Measurements from ENCODE around the gene NR3C2. TPM values are rescaled to one million over a fixed set of nuclear protein-coding genes. Genes with fewer than 3 reads are reported as not detected.

NR3C2 gene
- total RNA-seq, 2 experiments from 2014 or later: 2.0 to 5.2 TPM

- H2AFZ ChIP-seq (ENCODE audit: low read length): no peak overlapping the region
- intact Hi-C loops (cut with micrococcal nuclease; ENCODE audit: unreplicated experiment): no loop called here
- no peaks in the 10 kb centered on the region for H3K36me3 ChIP-seq (ENCODE audit: insufficient read depth, low read length)
- H3K4me2 ChIP-seq (ENCODE audit: low read length): no peak overlapping the region
- H3K4me3 ChIP-seq (ENCODE audit: low read depth, low read length, poor library complexity, severe bottlenecking): no peak overlapping the region
- CTCF ChIA-PET (ENCODE audit: unreplicated experiment): no interaction called here
- H3K9me3 ChIP-seq (ENCODE audit: low read length): no peaks in the 10 kb centered on the region
- peaks cover under 1% of the 10 kb centered on the region for H3K4me1 ChIP-seq (ENCODE audit: insufficient read depth, low read length, poor library complexity, severe bottlenecking)
- BruUV-seq (replicated peaks): no TSS peak
- H3K27ac ChIP-seq (ENCODE audit: low read depth, low read length, poor library complexity, severe bottlenecking): no peak overlapping the region
- no peaks in the 10 kb centered on the region for H3K9me2 ChIP-seq (ENCODE audit: insufficient read depth, low read length)
- POLR2A ChIA-PET: no interaction called here
- no peak for DNase-seq (ENCODE audit: low spot score)
- no peaks in the 10 kb centered on the region for H3K79me2 ChIP-seq (ENCODE audit: insufficient read depth, low read depth, low read length)
- TF ChIP-seq CTCF (conservative IDR thresholded peaks at IDR 0.05; ENCODE audit: low read length) (no peak), EZH2phosphoT487 (IDR thresholded peaks at IDR 0.05; ENCODE audit: borderline replicate concordance, low read depth, low read length) (no peak)
- H4K20me1 ChIP-seq (ENCODE audit: insufficient read depth, low read length): no peaks in the 10 kb centered on the region
Measured at GRCh38 chr4:148434075-148434773, 8.0 kb downstream of the NR3C2 start.

- H3K4me1 ChIP-seq (ENCODE audit: insufficient read depth, low read length, poor library complexity, severe bottlenecking): peaks cover 20% of the 10 kb centered on the region
- H3K4me3 ChIP-seq (ENCODE audit: low read depth, low read length, poor library complexity, severe bottlenecking): no peak overlapping the region
- no peak for DNase-seq (ENCODE audit: low spot score)
- CTCF ChIA-PET (ENCODE audit: unreplicated experiment): no interaction called here
- H3K9me3 ChIP-seq (ENCODE audit: low read length): no peaks in the 10 kb centered on the region
- no peaks in the 10 kb centered on the region for H3K9me2 ChIP-seq (ENCODE audit: insufficient read depth, low read length)
- H3K36me3 ChIP-seq (ENCODE audit: insufficient read depth, low read length): no peaks in the 10 kb centered on the region
- no peak overlapping the region for H3K27ac ChIP-seq (ENCODE audit: low read depth, low read length, poor library complexity, severe bottlenecking)
- no peak overlapping the region for H2AFZ ChIP-seq (ENCODE audit: low read length)
- no TSS peak for BruUV-seq (replicated peaks)
- intact Hi-C loops (cut with micrococcal nuclease; ENCODE audit: unreplicated experiment): no loop called here
- no peaks in the 10 kb centered on the region for H3K79me2 ChIP-seq (ENCODE audit: insufficient read depth, low read depth, low read length)
- no peak overlapping the region for H3K4me2 ChIP-seq (ENCODE audit: low read length)
- no peaks in the 10 kb centered on the region for H4K20me1 ChIP-seq (ENCODE audit: insufficient read depth, low read length)
- no peak for TF ChIP-seq CTCF (conservative IDR thresholded peaks at IDR 0.05; ENCODE audit: low read length)
- TF ChIP-seq EZH2phosphoT487 (IDR thresholded peaks at IDR 0.05; ENCODE audit: borderline replicate concordance, low read depth, low read length): no peak
- POLR2A ChIA-PET: no interaction called here
Measured at GRCh38 chr4:148431401-148431800, 10.8 kb downstream of the NR3C2 start.

- CTCF ChIA-PET (ENCODE audit: unreplicated experiment): no interaction called here
- POLR2A ChIA-PET: no interaction called here
Measured at GRCh38 chr4:148430854-148431253, 11.4 kb downstream of the NR3C2 start.

More at GRCh38 chr4:148430854-148431253, 11.4 kb downstream of the NR3C2 start:
- intact Hi-C loops (cut with micrococcal nuclease; ENCODE audit: unreplicated experiment): no loop called here
- Histone ChIP-seq H3K36me3 (ENCODE audit: insufficient read depth, low read length) (no peaks in the 10 kb centered on the region), H3K4me1 (ENCODE audit: insufficient read depth, low read length, poor library complexity, severe bottlenecking) (peaks cover 20% of the 10 kb centered on the region), H4K20me1 (ENCODE audit: insufficient read depth, low read length) (no peaks in the 10 kb centered on the region), H2AFZ (ENCODE audit: low read length) (no peak overlapping the region), H3K4me3 (ENCODE audit: low read depth, low read length, poor library complexity, severe bottlenecking) (no peak overlapping the region), H3K27ac (ENCODE audit: low read depth, low read length, poor library complexity, severe bottlenecking) (no peak overlapping the region), H3K9me3 (ENCODE audit: low read length) (no peaks in the 10 kb centered on the region), H3K4me2 (ENCODE audit: low read length) (no peak overlapping the region), H3K9me2 (ENCODE audit: insufficient read depth, low read length) (no peaks in the 10 kb centered on the region), H3K79me2 (ENCODE audit: insufficient read depth, low read depth, low read length) (no peaks in the 10 kb centered on the region)
- no peak for DNase-seq (ENCODE audit: low spot score)
- no TSS peak for BruUV-seq (replicated peaks)
- TF ChIP-seq CTCF (conservative IDR thresholded peaks at IDR 0.05; ENCODE audit: low read length): no peak
- TF ChIP-seq EZH2phosphoT487 (IDR thresholded peaks at IDR 0.05; ENCODE audit: borderline replicate concordance, low read depth, low read length): no peak

All from OCI-LY7 (cell line).